ENCODE measurements around the gene MIF4GD. TPM values are rescaled to one million over a fixed set of nuclear protein-coding genes. Genes with fewer than 3 reads are reported as not detected.
"Not testable (repeated sequence)": the region's sequence is repeated elsewhere in the genome, so short reads cannot be mapped to it uniquely, and the experiment has no call there.

MIF4GD gene
- total RNA-seq, 1 experiment from 2014 or later = 14.7 TPM

GRCh38 chr17:75300280-75300679 lies 29.2 kb upstream of the MIF4GD start:
- Histone ChIP-seq H3K9me3 (ENCODE audit: low read depth, low read length, poor library complexity, severe bottlenecking) (no peaks in the 10 kb centered on the region), H3K27me3 (replicated peaks; ENCODE audit: insufficient read depth, low read depth, low read length, poor library complexity) (no peaks in the 10 kb centered on the region), H3K4me1 (ENCODE audit: insufficient read depth, low read length, poor library complexity, severe bottlenecking) (no peaks in the 10 kb centered on the region), H3K4me3 (ENCODE audit: low read depth, low read length, poor library complexity, severe bottlenecking) (no peak overlapping the region), H3K27ac (ENCODE audit: low read depth, low read length, poor library complexity, severe bottlenecking) (no peak overlapping the region), H3K36me3 (ENCODE audit: insufficient read depth, low read length, poor library complexity, severe bottlenecking) (no peaks in the 10 kb centered on the region)
- no TSS peak for BruUV-seq (replicated peaks)
- TF ChIP-seq CTCF (conservative IDR thresholded peaks at IDR 0.05; ENCODE audit: low read depth, low read length) = no peak
- TF ChIP-seq EZH2 (IDR thresholded peaks at IDR 0.05; ENCODE audit: borderline replicate concordance, low read depth, low read length, poor library complexity, severe bottlenecking) = no peak
- DNase-seq (ENCODE audit: low spot score) = no peak
- POLR2A ChIA-PET (ENCODE audit: low non-redundant PET) = no interaction called here
- intact Hi-C loops (cut with micrococcal nuclease; ENCODE audit: unreplicated experiment) = no loop called here
- CTCF ChIA-PET = no interaction called here

GRCh38 chr17:75295201-75296158 lies 24.4 kb upstream of the MIF4GD start:
- BruUV-seq (replicated peaks) = no TSS peak
- no peaks in the 10 kb centered on the region for H3K36me3 ChIP-seq (ENCODE audit: insufficient read depth, low read length, poor library complexity, severe bottlenecking)
- H3K4me1 ChIP-seq (ENCODE audit: insufficient read depth, low read length, poor library complexity, severe bottlenecking) = no peaks in the 10 kb centered on the region
- H3K27ac ChIP-seq (ENCODE audit: low read depth, low read length, poor library complexity, severe bottlenecking) = no peak overlapping the region
- intact Hi-C loops (cut with micrococcal nuclease; ENCODE audit: unreplicated experiment) = no loop called here
- CTCF ChIA-PET = no interaction called here
- no peak for DNase-seq (ENCODE audit: low spot score)
- POLR2A ChIA-PET (ENCODE audit: low non-redundant PET) = no interaction called here
- H3K4me3 ChIP-seq (ENCODE audit: low read depth, low read length, poor library complexity, severe bottlenecking) = no peak overlapping the region
- no peaks in the 10 kb centered on the region for H3K27me3 ChIP-seq (replicated peaks; ENCODE audit: insufficient read depth, low read depth, low read length, poor library complexity)
- H3K9me3 ChIP-seq (ENCODE audit: low read depth, low read length, poor library complexity, severe bottlenecking) = no peaks in the 10 kb centered on the region
- TF ChIP-seq EZH2 (IDR thresholded peaks at IDR 0.05; ENCODE audit: borderline replicate concordance, low read depth, low read length, poor library complexity, severe bottlenecking) (no peak), CTCF (conservative IDR thresholded peaks at IDR 0.05; ENCODE audit: low read depth, low read length) (no peak)

- BruUV-seq (replicated peaks); H3K27me3 ChIP-seq (replicated peaks; ENCODE audit: insufficient read depth, low read depth, low read length, poor library complexity); intact Hi-C loops (cut with micrococcal nuclease; ENCODE audit: unreplicated experiment); H3K27ac ChIP-seq (ENCODE audit: low read depth, low read length, poor library complexity, severe bottlenecking); H3K4me3 ChIP-seq (ENCODE audit: low read depth, low read length, poor library complexity, severe bottlenecking); H3K4me1 ChIP-seq (ENCODE audit: insufficient read depth, low read length, poor library complexity, severe bottlenecking); H3K36me3 ChIP-seq (ENCODE audit: insufficient read depth, low read length, poor library complexity, severe bottlenecking); POLR2A ChIA-PET (ENCODE audit: low non-redundant PET); DNase-seq (ENCODE audit: low spot score); H3K9me3 ChIP-seq (ENCODE audit: low read depth, low read length, poor library complexity, severe bottlenecking): not testable (repeated sequence)
- CTCF ChIA-PET = interaction anchor here (0.7 kb wide), 1 partner anchor 23 kb away, joined by 5 read pairs; no protein-coding TSS in a partner anchor
Measured at GRCh38 chr17:75292810-75293448, 21.9 kb upstream of the MIF4GD start.
